PC-9 (cell line): Measurements from ENCODE around the gene OGFRL1. TPM values are rescaled to one million over a fixed set of nuclear protein-coding genes. Genes with fewer than 3 reads are reported as not detected.
A peak's percentile ranks its signal among the peaks of the same experiment; 100 is the strongest.

Experiments
- BruUV-seq: library from RNA; stranded (reverse); fragments of 400-500 nt; replicated peaks from 2 replicates; lab custom pipeline; 2021; lab: Mats Ljungman, UMichigan
- CTCF ChIA-PET: fragments of 300-600 bp; sonication (Branson Sonifier 250); formaldehyde crosslinking; loops from one replicate; lab custom pipeline; 2022; ENCODE audit warnings: antibody characterized with exemption; lab: Charles Lee
- POLR2A ChIA-PET: fragments of 300-600 bp; sonication (Branson Sonifier 250); formaldehyde crosslinking; loops from one replicate; lab custom pipeline; 2022; ENCODE audit warnings: antibody characterized with exemption; ENCODE audit not compliant: unreplicated experiment; lab: Charles Lee
- DNase-seq, 2 experiments: peaks; one replicate each; pipeline versions ENCODE4 v3.0.0 to v3.0.0-alpha.2; 2015 to 2022; ENCODE audit warnings: mixed read lengths in 1 of 2
- H2AFZ ChIP-seq: fragments of 200-600 bp; sonication (generic); 2 replicates; pipeline ENCODE4 v1.8.1; 2017; ENCODE audit warnings: antibody characterized with exemption
- H3F3A ChIP-seq: fragments of 200-600 bp; sonication (generic); 2 replicates; pipeline ENCODE4 v1.8.1; 2017; ENCODE audit warnings: antibody characterized with exemption, mild to moderate bottlenecking, low read depth; ENCODE audit not compliant: insufficient read depth
- H3K27ac ChIP-seq: fragments of 200-600 bp; sonication (generic); 2 replicates; pipeline ENCODE4 v1.6.1; 2016; ENCODE audit warnings: mixed run types
- H3K27me3 ChIP-seq: fragments of 200-600 bp; sonication (generic); 2 replicates; pipeline ENCODE4 v1.6.1; 2016; ENCODE audit warnings: low read depth, mixed run types; ENCODE audit not compliant: insufficient read depth
- H3K36me3 ChIP-seq: fragments of 200-600 bp; sonication (generic); 2 replicates; pipeline ENCODE4 v1.6.1; 2016; ENCODE audit warnings: low read depth, mixed run types
- H3K4me1 ChIP-seq: fragments of 200-600 bp; sonication (generic); replicated peaks from 2 replicates; pipeline ENCODE4 v1.6.1; 2016; ENCODE audit warnings: mixed run types; ENCODE audit not compliant: insufficient read depth
- H3K4me2 ChIP-seq: fragments of 200-600 bp; sonication (generic); 2 replicates; pipeline ENCODE4 v1.6.1; 2017; ENCODE audit warnings: mixed run types
- H3K4me3 ChIP-seq: fragments of 200-600 bp; sonication (generic); 2 replicates; pipeline ENCODE4 v1.6.1; 2016; ENCODE audit warnings: mixed run types
- H3K79me2 ChIP-seq: fragments of 200-600 bp; sonication (generic); 2 replicates; pipeline ENCODE4 v1.6.1; 2017; ENCODE audit warnings: low read depth, mixed run types
- H3K9me2 ChIP-seq: fragments of 200-600 bp; sonication (generic); 2 replicates; pipeline ENCODE4 v1.8.1; 2017; ENCODE audit warnings: mild to moderate bottlenecking; ENCODE audit not compliant: insufficient read depth
- H3K9me3 ChIP-seq: fragments of 200-600 bp; sonication (generic); 2 replicates; pipeline ENCODE4 v1.8.1; 2016; ENCODE audit warnings: low read depth; ENCODE audit not compliant: insufficient read depth
- H4K20me1 ChIP-seq: fragments of 200-600 bp; sonication (generic); 2 replicates; pipeline ENCODE4 v1.8.1; 2017; ENCODE audit not compliant: insufficient read depth
- EZH2 ChIP-seq: fragments of 200-600 bp; sonication (generic); IDR thresholded peaks from 2 replicates; pipeline ENCODE4 v1.8.0; 2017; ENCODE audit warnings: antibody characterized with exemption, low read depth
- intact Hi-C: fragments of 100-400 bp; cut with micrococcal nuclease; formaldehyde crosslinking; loops from one replicate; pipeline ENCODE4 v1.10.0; 2022; ENCODE audit not compliant: unreplicated experiment
- total RNA-seq: library from RNA; stranded (reverse); gene quantifications from 2 replicates; pipeline ENCODE4 v1.2.3, GENCODE V29; 2021
- TF ChIP-seq, protein P1 (sequence below): fragments of 200-600 bp; sonication (generic); conservative IDR thresholded peaks from 2 replicates; pipeline ENCODE4 v1.6.1; 2017; ENCODE audit warnings: mixed run types, antibody characterized with exemption, mild to moderate bottlenecking, moderate library complexity

OGFRL1 gene
- total RNA-seq, 1 experiment from 2014 or later, result 11.0 TPM

DNA sequence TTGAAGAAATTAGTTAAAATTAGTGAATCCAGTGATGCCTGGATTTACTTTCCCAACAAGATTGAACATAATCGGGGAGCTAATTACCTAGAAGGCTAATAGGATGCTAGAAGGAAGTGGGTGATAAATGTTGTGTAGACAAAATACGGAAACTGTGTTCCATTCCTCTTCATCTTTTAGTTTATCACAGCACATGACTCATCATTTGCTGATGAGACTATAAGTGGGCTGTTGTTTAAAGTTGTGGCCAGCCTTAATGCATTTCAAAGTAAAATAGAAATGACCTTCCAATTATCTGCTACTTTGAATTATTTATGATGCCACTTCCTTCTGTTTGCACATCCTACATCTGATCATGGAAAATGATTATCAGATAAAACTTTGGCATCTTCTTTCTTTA, 43.4 kb downstream of the OGFRL1 start:
- no peaks in the 10 kb centered on the region; the same call in 1 of the 2 replicates for H3K9me3 ChIP-seq
- H3K36me3 ChIP-seq, result no peaks in the 10 kb centered on the region
- H3K27ac ChIP-seq, result no peak overlapping the region
- H3K27me3 ChIP-seq, result no peaks in the 10 kb centered on the region
- POLR2A ChIA-PET, result no interaction called here
- peaks cover 14% of the 10 kb centered on the region for H3K4me1 ChIP-seq
- no TSS peak for BruUV-seq
- intact Hi-C loops, result loop anchor here (5.0 kb wide), 1 partner anchor 45 kb away; the partner anchor contains the start of gene OGFRL1
- H3K4me3 ChIP-seq, result no peak overlapping the region
- H2AFZ ChIP-seq, result no peak overlapping the region
- no peaks in the 10 kb centered on the region for H3K9me2 ChIP-seq
- no peak overlapping the region for H3K4me2 ChIP-seq
- H3K79me2 ChIP-seq, result no peaks in the 10 kb centered on the region
- CTCF ChIA-PET, result no interaction called here
- no peaks in the 10 kb centered on the region for H4K20me1 ChIP-seq
- no peak for DNase-seq
- H3F3A ChIP-seq, result no peaks in the 10 kb centered on the region
- TF ChIP-seq EZH2, result no peak
- TF ChIP-seq, protein P1, sequence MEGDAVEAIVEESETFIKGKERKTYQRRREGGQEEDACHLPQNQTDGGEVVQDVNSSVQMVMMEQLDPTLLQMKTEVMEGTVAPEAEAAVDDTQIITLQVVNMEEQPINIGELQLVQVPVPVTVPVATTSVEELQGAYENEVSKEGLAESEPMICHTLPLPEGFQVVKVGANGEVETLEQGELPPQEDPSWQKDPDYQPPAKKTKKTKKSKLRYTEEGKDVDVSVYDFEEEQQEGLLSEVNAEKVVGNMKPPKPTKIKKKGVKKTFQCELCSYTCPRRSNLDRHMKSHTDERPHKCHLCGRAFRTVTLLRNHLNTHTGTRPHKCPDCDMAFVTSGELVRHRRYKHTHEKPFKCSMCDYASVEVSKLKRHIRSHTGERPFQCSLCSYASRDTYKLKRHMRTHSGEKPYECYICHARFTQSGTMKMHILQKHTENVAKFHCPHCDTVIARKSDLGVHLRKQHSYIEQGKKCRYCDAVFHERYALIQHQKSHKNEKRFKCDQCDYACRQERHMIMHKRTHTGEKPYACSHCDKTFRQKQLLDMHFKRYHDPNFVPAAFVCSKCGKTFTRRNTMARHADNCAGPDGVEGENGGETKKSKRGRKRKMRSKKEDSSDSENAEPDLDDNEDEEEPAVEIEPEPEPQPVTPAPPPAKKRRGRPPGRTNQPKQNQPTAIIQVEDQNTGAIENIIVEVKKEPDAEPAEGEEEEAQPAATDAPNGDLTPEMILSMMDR, result no peak

DNA sequence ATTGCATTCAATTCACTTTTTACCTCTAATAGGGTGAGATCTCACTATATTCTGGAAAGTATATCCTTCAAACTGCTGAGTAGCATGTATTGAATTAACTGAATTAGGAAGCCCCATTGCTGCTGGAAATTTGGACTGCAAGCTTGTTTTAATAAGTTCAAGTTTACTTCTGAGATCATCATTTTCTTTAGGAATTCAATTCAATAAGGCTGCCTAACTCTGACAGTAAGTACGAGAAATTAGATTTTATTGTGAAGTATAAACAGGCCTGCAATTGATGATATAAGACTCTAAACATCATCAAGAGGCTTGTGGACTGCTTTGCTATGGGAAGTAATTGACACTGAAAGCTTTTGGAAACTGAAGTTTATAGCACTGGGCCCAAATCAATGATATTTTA, 44.4 kb downstream of the OGFRL1 start:
- no peak for TF ChIP-seq EZH2
- TF ChIP-seq, protein P1, result no peak
- ChIA-PET CTCF (no interaction called here), POLR2A (no interaction called here)
- intact Hi-C loops, result loop anchor here (5.0 kb wide), 1 partner anchor 46 kb away; the partner anchor contains the start of gene OGFRL1
- Histone ChIP-seq H3K27me3 (no peaks in the 10 kb centered on the region), H3K27ac (peak overlapping the region; percentile 52), H3K36me3 (no peaks in the 10 kb centered on the region), H3K9me2 (no peaks in the 10 kb centered on the region), H3K4me3 (no peak overlapping the region), H3K9me3 (no peaks in the 10 kb centered on the region; the same call in 1 of the 2 replicates), H3K79me2 (no peaks in the 10 kb centered on the region), H3K4me1 (peaks cover 14% of the 10 kb centered on the region), H3F3A (no peaks in the 10 kb centered on the region), H2AFZ (no peak overlapping the region), H4K20me1 (no peaks in the 10 kb centered on the region), H3K4me2 (no peak overlapping the region)
- no TSS peak for BruUV-seq
- DNase-seq, result no peak

DNA sequence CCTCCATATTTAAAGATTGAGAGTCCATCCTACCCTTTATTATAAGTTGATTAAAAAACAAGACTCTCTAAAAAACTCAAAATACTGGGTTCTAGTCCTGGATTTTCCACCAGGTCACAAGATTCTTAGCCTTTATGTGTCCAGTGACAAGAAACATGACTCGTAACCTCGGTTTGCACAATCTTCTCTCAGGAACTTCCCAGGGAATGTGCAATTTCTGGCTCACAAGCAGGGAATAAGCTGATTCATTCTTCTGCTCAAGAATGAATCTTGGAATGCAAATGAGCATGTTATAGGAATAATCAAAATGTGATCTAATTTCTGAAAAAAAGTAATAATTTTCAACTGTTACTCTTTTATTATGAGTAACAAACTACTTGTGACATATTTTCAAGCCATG, 45.1 kb downstream of the OGFRL1 start:
- CTCF ChIA-PET, result no interaction called here
- no TSS peak for BruUV-seq
- intact Hi-C loops, result loop anchor here (5.0 kb wide), 1 partner anchor 46 kb away; the partner anchor contains the start of gene OGFRL1
- H3K27me3 ChIP-seq, result no peaks in the 10 kb centered on the region
- no peaks in the 10 kb centered on the region for H3K9me2 ChIP-seq
- peak; percentile 18 to 68 for DNase-seq
- H3F3A ChIP-seq, result no peaks in the 10 kb centered on the region
- H3K9me3 ChIP-seq, result no peaks in the 10 kb centered on the region; the same call in 1 of the 2 replicates
- H2AFZ ChIP-seq, result no peak overlapping the region
- H3K27ac ChIP-seq, result peak overlapping the region; percentile 52
- POLR2A ChIA-PET, result interaction anchor here (0.7 kb wide), 1 partner anchor 29 kb away, joined by 5 read pairs; no protein-coding TSS in a partner anchor
- H3K4me3 ChIP-seq, result no peak overlapping the region
- TF ChIP-seq, protein P1, result no peak
- H4K20me1 ChIP-seq, result no peaks in the 10 kb centered on the region
- no peaks in the 10 kb centered on the region for H3K79me2 ChIP-seq
- peaks cover 14% of the 10 kb centered on the region for H3K4me1 ChIP-seq
- H3K4me2 ChIP-seq, result no peak overlapping the region
- no peaks in the 10 kb centered on the region for H3K36me3 ChIP-seq
